ENCODE measurements around the gene TFIP11. TPM values are rescaled to one million over a fixed set of nuclear protein-coding genes. Genes with fewer than 3 reads are reported as not detected.

The TFIP11 gene
- total RNA-seq, 3 donors from 2014 or later, result 27.5 to 34.5 (median 29.0) TPM

GRCh38 chr22:26483439-26484359 is 28.6 kb downstream of the TFIP11 start, which contains the start of the genes HPS4 and SRRD:
HPS4 (minus strand) TSS chr22:26483783; CDS start chr22:26481762, 2,021 bp downstream.
SRRD (plus strand) TSS chr22:26483877; CDS start chr22:26483891, 14 bp downstream.
- Histone ChIP-seq H3K27ac (peak within 1 kb of the TSS; percentile 97 to 98), H3K36me3 (no peaks in the 10 kb centered on the region), H3K4me1 (peaks cover 13 to 14% of the 10 kb centered on the region in 2 donors), H3K4me3 (peak within 1 kb of the TSS; percentile 84 to 96 (median 87)), H3K27me3 (no peaks in the 10 kb centered on the region), H3K9me3 (no peaks in the 10 kb centered on the region)
- DNase-seq (ENCODE audit: low spot score in 2 of 2), result peak; percentile 86 to 89
- TF ChIP-seq CTCF (IDR thresholded peaks at IDR 0.05) (peak in 1 of 3 donors; percentile 9), POLR2A (IDR thresholded peaks at IDR 0.05) (peak; percentile 81), POLR2AphosphoS5 (IDR thresholded peaks at IDR 0.05) (peak; percentile 91 to 99 (median 98))
- intact Hi-C loops (cut with DNase I; ENCODE audit: low total_unique reads), result no loop called here

GRCh38 chr22:26483043-26483438 is 29.2 kb downstream of the TFIP11 start:
- Histone ChIP-seq H3K27ac (peak overlapping the region; percentile 97 to 98), H3K4me3 (peak overlapping the region; percentile 84 to 96 (median 87)), H3K9me3 (no peaks in the 10 kb centered on the region), H3K27me3 (no peaks in the 10 kb centered on the region), H3K36me3 (no peaks in the 10 kb centered on the region), H3K4me1 (peaks cover 13 to 14% of the 10 kb centered on the region in 2 donors)
- no peak for DNase-seq (ENCODE audit: low spot score in 2 of 2)
- intact Hi-C loops (cut with DNase I; ENCODE audit: low total_unique reads), result no loop called here
- TF ChIP-seq CTCF (IDR thresholded peaks at IDR 0.05), result no peak
- TF ChIP-seq POLR2AphosphoS5 (IDR thresholded peaks at IDR 0.05), result no peak
- no peak for TF ChIP-seq POLR2A (IDR thresholded peaks at IDR 0.05)

- DNase-seq (ENCODE audit: low spot score in 2 of 2), result no peak
- H3K36me3 ChIP-seq, result no peaks in the 10 kb centered on the region
- H3K4me1 ChIP-seq, result peaks cover 13 to 14% of the 10 kb centered on the region in 2 donors
- intact Hi-C loops (cut with DNase I; ENCODE audit: low total_unique reads), result no loop called here
- no peaks in the 10 kb centered on the region for H3K9me3 ChIP-seq
- TF ChIP-seq CTCF (IDR thresholded peaks at IDR 0.05) (no peak), POLR2A (IDR thresholded peaks at IDR 0.05) (no peak), POLR2AphosphoS5 (IDR thresholded peaks at IDR 0.05) (no peak)
- H3K27ac ChIP-seq, result peak overlapping the region in 1 of 2 donors; percentile 97
- H3K27me3 ChIP-seq, result no peaks in the 10 kb centered on the region
- no peak overlapping the region for H3K4me3 ChIP-seq
Observed at GRCh38 chr22:26482161-26482560, 30.1 kb downstream of the TFIP11 start.

DNA sequence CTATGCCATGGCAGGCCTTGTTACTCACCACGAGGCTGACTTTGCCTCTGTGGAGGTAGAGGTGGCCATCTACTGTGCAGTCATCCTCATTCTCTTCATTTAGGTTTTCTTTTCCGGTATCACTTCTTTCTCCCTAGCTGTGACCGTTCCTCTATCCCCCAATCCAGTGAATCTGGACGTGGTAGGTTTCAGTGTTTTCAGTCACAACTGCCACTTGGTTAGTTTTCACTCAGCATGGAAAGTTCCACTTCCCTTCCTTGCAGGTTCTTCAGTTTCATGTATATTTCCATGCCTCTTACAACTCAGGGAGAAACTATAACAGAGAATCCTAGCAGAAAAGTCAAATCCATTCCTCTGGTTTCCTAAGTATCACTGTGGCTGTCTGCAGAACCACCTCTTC is 30.6 kb downstream of the TFIP11 start:
- H3K36me3 ChIP-seq, result no peaks in the 10 kb centered on the region
- no peak overlapping the region for H3K4me3 ChIP-seq
- H3K27ac ChIP-seq, result no peak overlapping the region
- H3K27me3 ChIP-seq, result no peaks in the 10 kb centered on the region
- no peak for DNase-seq (ENCODE audit: low spot score in 2 of 2)
- H3K4me1 ChIP-seq, result peaks cover 13 to 14% of the 10 kb centered on the region in 2 donors
- intact Hi-C loops (cut with DNase I; ENCODE audit: low total_unique reads), result no loop called here
- no peaks in the 10 kb centered on the region for H3K9me3 ChIP-seq
- TF ChIP-seq POLR2AphosphoS5 (IDR thresholded peaks at IDR 0.05), result no peak
- TF ChIP-seq POLR2A (IDR thresholded peaks at IDR 0.05), result no peak
- TF ChIP-seq CTCF (IDR thresholded peaks at IDR 0.05), result no peak
